ENCODE results near the gene DNAJB7. TPM values are rescaled to one million over a fixed set of nuclear protein-coding genes. Genes with fewer than 3 reads are reported as not detected.

Gene DNAJB7
- polyA plus RNA-seq, 1 donor (not counting 4 experiments of a cell fraction or from before 2014, with no cell fraction given), result not detected

GRCh38 chr22:40817737-40818136 is 44.2 kb downstream of the DNAJB7 start:
- no peaks in the 10 kb centered on the region for H3K27me3 ChIP-seq (ENCODE audit: control insufficient read depth, extremely low read depth, insufficient read depth, low read length)
- peaks cover 47% of the 10 kb centered on the region for H3K79me2 ChIP-seq (ENCODE audit: control insufficient read depth, insufficient read depth, low read length)
- no peaks in the 10 kb centered on the region for H3K9me3 ChIP-seq (ENCODE audit: control insufficient read depth, low read depth, low read length)
- no peak overlapping the region for H3K9ac ChIP-seq (ENCODE audit: control insufficient read depth, extremely low read depth, insufficient read depth, low read length)
- H3K4me3 ChIP-seq (ENCODE audit: control insufficient read depth in 2 of 3, extremely low read depth in 1 of 3, insufficient read depth in 2 of 3, low read depth in 1 of 3, low read length in 3 of 3), result peak overlapping the region in 2 of 3 experiments; percentile 86 to 95
- dilution Hi-C loops (cut with MboI; ENCODE audit: extremely low pct_ligation_motif_present, low sequenced_read_pairs), result no loop called here
- no peak overlapping the region for H3K27ac ChIP-seq (ENCODE audit: control insufficient read depth, insufficient read depth, low read length)
- peaks cover 23% of the 10 kb centered on the region for H3K4me1 ChIP-seq (ENCODE audit: control insufficient read depth, extremely low read depth, insufficient read depth, low read length)
- TF ChIP-seq EZH2 (IDR thresholded peaks at IDR 0.05; ENCODE audit: low read length) (no peak), CTCF (optimal IDR thresholded peaks at IDR 0.05 in 1 of 3, IDR thresholded peaks at IDR 0.05 in 1 of 3, conservative IDR thresholded peaks at IDR 0.05 in 1 of 3; ENCODE audit: extremely low read depth in 1 of 3, insufficient read depth in 2 of 3, low read length in 3 of 3) (no peak)
- H4K20me1 ChIP-seq (ENCODE audit: control insufficient read depth, extremely low read depth, insufficient read depth, low read length), result no peaks in the 10 kb centered on the region
- peak overlapping the region; percentile 91 for H3K4me2 ChIP-seq (ENCODE audit: control insufficient read depth, extremely low read depth, insufficient read depth, low read depth, low read length)
- peaks cover 2% of the 10 kb centered on the region for H3K9me1 ChIP-seq (ENCODE audit: control insufficient read depth, extremely low read depth, insufficient read depth, low read length)
- peaks cover 0 to 3% of the 10 kb centered on the region in 2 experiments for H3K36me3 ChIP-seq (ENCODE audit: control insufficient read depth in 2 of 2, extremely low read depth in 1 of 2, insufficient read depth in 2 of 2, low read length in 2 of 2)
- FAIRE-seq, result no peak
- no peak for DNase-seq (ENCODE audit: low read depth, low spot score)
- no peak overlapping the region for H2AFZ ChIP-seq (ENCODE audit: control insufficient read depth, low read length)

- Histone ChIP-seq H3K9ac (ENCODE audit: control insufficient read depth, extremely low read depth, insufficient read depth, low read length) (no peak overlapping the region), H4K20me1 (ENCODE audit: control insufficient read depth, extremely low read depth, insufficient read depth, low read length) (no peaks in the 10 kb centered on the region), H2AFZ (ENCODE audit: control insufficient read depth, low read length) (no peak overlapping the region), H3K9me3 (ENCODE audit: control insufficient read depth, low read depth, low read length) (no peaks in the 10 kb centered on the region), H3K27me3 (ENCODE audit: control insufficient read depth, extremely low read depth, insufficient read depth, low read length) (no peaks in the 10 kb centered on the region), H3K4me3 (ENCODE audit: control insufficient read depth in 2 of 3, extremely low read depth in 1 of 3, insufficient read depth in 2 of 3, low read depth in 1 of 3, low read length in 3 of 3) (no peak overlapping the region), H3K27ac (ENCODE audit: control insufficient read depth, insufficient read depth, low read length) (no peak overlapping the region), H3K4me2 (ENCODE audit: control insufficient read depth, extremely low read depth, insufficient read depth, low read depth, low read length) (no peak overlapping the region), H3K36me3 (ENCODE audit: control insufficient read depth in 2 of 2, extremely low read depth in 1 of 2, insufficient read depth in 2 of 2, low read length in 2 of 2) (peaks cover 0 to 10% of the 10 kb centered on the region in 2 experiments), H3K79me2 (ENCODE audit: control insufficient read depth, insufficient read depth, low read length) (peaks cover 72% of the 10 kb centered on the region), H3K9me1 (ENCODE audit: control insufficient read depth, extremely low read depth, insufficient read depth, low read length) (peaks cover 2% of the 10 kb centered on the region), H3K4me1 (ENCODE audit: control insufficient read depth, extremely low read depth, insufficient read depth, low read length) (peaks cover 25% of the 10 kb centered on the region)
- TF ChIP-seq CTCF (optimal IDR thresholded peaks at IDR 0.05 in 1 of 3, IDR thresholded peaks at IDR 0.05 in 1 of 3, conservative IDR thresholded peaks at IDR 0.05 in 1 of 3; ENCODE audit: extremely low read depth in 1 of 3, insufficient read depth in 2 of 3, low read length in 3 of 3), result no peak
- dilution Hi-C loops (cut with MboI; ENCODE audit: extremely low pct_ligation_motif_present, low sequenced_read_pairs), result no loop called here
- FAIRE-seq, result no peak
- DNase-seq (ENCODE audit: low read depth, low spot score), result no peak
Measured at GRCh38 chr22:40813912-40814315, 48.0 kb downstream of the DNAJB7 start.

Small RNAs within 50 kb of the gene (small RNA-seq; reads per million reads assigned to genes)
- 0.13 to 4.3 (median 3.7) reads per million in 3 experiments for gene MIR4766 (ENCODE audit: insufficient read length in 3 of 3, low read depth in 3 of 3, low replicate concordance in 1 of 3)

Other genes with a start within 250 kb of the DNAJB7 start
- 5.6 to 14.3 TPM (median 6.5 TPM) in 3 replicates for gene MRTFA, start 225.4 kb downstream of the DNAJB7 start, polyA plus RNA-seq
- 0.12 to 0.24 TPM in 2 of 3 replicates, not detected in the other for gene MCHR1, start 182.6 kb downstream of the DNAJB7 start, polyA plus RNA-seq
- gene SLC25A17, start 42.8 kb downstream of the DNAJB7 start, polyA plus RNA-seq, result 31.7 to 40.0 TPM (median 38.0 TPM) in 3 replicates
- gene ST13, start 5.5 kb downstream of the DNAJB7 start, polyA plus RNA-seq, result 111 to 185 TPM (median 166 TPM) in 3 replicates
- 18.0 to 27.6 TPM (median 21.1 TPM) in 3 replicates for gene XPNPEP3, start 5.0 kb downstream of the DNAJB7 start, polyA plus RNA-seq
- gene RBX1, start 89.3 kb upstream of the DNAJB7 start, polyA plus RNA-seq, result 81.5 to 143 TPM (median 104 TPM) in 3 replicates
- 7.9 to 10.5 TPM (median 9.7 TPM) in 3 replicates for gene EP300, start 230.5 kb upstream of the DNAJB7 start, polyA plus RNA-seq